ENCODE results near the gene SLC7A8. TPM values are rescaled to one million over a fixed set of nuclear protein-coding genes. Genes with fewer than 3 reads are reported as not detected.

Gene SLC7A8
- total RNA-seq, 1 experiment from 2014 or later = 77.9 TPM

- H3K9ac ChIP-seq (ENCODE audit: extremely low read depth, insufficient read length, low read length) = peak overlapping the region; percentile 41
These were observed 1.5 kb downstream of the SLC7A8 start for GRCh38 chr14:23181946-23182345.

More at GRCh38 chr14:23181946-23182345, 1.5 kb downstream of the SLC7A8 start:
- no peak for DNase-seq
- TF ChIP-seq CTCF (conservative IDR thresholded peaks at IDR 0.05) = no peak
- Histone ChIP-seq H3K23me2 (ENCODE audit: insufficient read length, low read depth, low read length, poor library complexity, severe bottlenecking) (peaks cover 7% of the 10 kb centered on the region), H3K56ac (ENCODE audit: insufficient read length, low read depth, low read length) (no peak overlapping the region), H2BK5ac (ENCODE audit: insufficient read length, low read length) (no peak overlapping the region), H4K8ac (replicated peaks; ENCODE audit: insufficient read length, low read depth, low read length) (no peak overlapping the region), H4K20me1 (ENCODE audit: control insufficient read depth, insufficient read depth, insufficient read length) (no peaks in the 10 kb centered on the region), H4K5ac (ENCODE audit: insufficient read length, low read depth, low read length) (no peak overlapping the region), H2BK12ac (ENCODE audit: insufficient read length, low read depth, low read length) (no peak overlapping the region), H3K4ac (ENCODE audit: low read depth, low read length) (no peak overlapping the region), H2BK120ac (ENCODE audit: low read depth, low read length, poor library complexity, severe bottlenecking) (no peak overlapping the region), H3K4me1 (ENCODE audit: insufficient read depth, low read length) (no peaks in the 10 kb centered on the region), H3K27me3 (ENCODE audit: insufficient read depth, low read length) (no peaks in the 10 kb centered on the region), H3K18ac (ENCODE audit: insufficient read length, low read depth, low read length) (no peak overlapping the region), H3K79me2 (ENCODE audit: insufficient read depth, low read length) (peaks cover 20% of the 10 kb centered on the region; the same call in 1 of the 2 replicates), H3K14ac (ENCODE audit: insufficient read depth, low read length) (no peak overlapping the region), H3K9me3 (ENCODE audit: control insufficient read depth, low read depth, low read length) (no peaks in the 10 kb centered on the region), H3T11ph (ENCODE audit: low read length) (no peak overlapping the region), H4K91ac (ENCODE audit: insufficient read length, low read depth, low read length) (no peak overlapping the region), H2BK15ac (ENCODE audit: low read depth, low read length) (no peak overlapping the region), H2BK20ac (ENCODE audit: low read depth, low read length, poor library complexity, severe bottlenecking) (no peak overlapping the region), H3K4me2 (ENCODE audit: insufficient read depth, insufficient read length, low read length) (peak overlapping the region; percentile 87), H2AK5ac (ENCODE audit: insufficient read length, low read length) (no peak overlapping the region), H3K79me1 (ENCODE audit: insufficient read depth, low read depth, low read length, poor library complexity, severe bottlenecking) (peaks cover 3% of the 10 kb centered on the region), H3K23ac (ENCODE audit: insufficient read length, low read depth, low read length) (no peak overlapping the region), H2AFZ (ENCODE audit: low read length) (no peak overlapping the region), H3K27ac (ENCODE audit: insufficient read length, low read depth, low read length) (no peak overlapping the region)
- Mint-ChIP-seq H3K9me3 (no peaks in the 10 kb centered on the region), H3K27ac (peak overlapping the region in 1 of 3 experiments; percentile 91; a peak in 4 of 7 replicates), H3K4me1 (peaks cover 19 to 31% of the 10 kb centered on the region in 2 experiments), H3K36me3 (ENCODE audit: insufficient read depth in 1 of 3, low read depth in 3 of 3) (peaks cover 0 to 14% (median 13%) of the 10 kb centered on the region in 3 experiments; a peak in 5 of 7 replicates), H3K27me3 (ENCODE audit: low read depth) (no peaks in the 10 kb centered on the region), H3K4me3 (no peak overlapping the region)
- no CpG with 5 or more reads among the region's 4 CpGs for WGBS (ENCODE audit: extremely low coverage, insufficient read length, low lambda C conversion rate)

Measured in H9 (cell line).